Measurements from ENCODE around the gene FAM118A. TPM values are rescaled to one million over a fixed set of nuclear protein-coding genes. Genes with fewer than 3 reads are reported as not detected.

The FAM118A gene
- total RNA-seq, 1 donor from 2014 or later: 49.6 TPM

DNA sequence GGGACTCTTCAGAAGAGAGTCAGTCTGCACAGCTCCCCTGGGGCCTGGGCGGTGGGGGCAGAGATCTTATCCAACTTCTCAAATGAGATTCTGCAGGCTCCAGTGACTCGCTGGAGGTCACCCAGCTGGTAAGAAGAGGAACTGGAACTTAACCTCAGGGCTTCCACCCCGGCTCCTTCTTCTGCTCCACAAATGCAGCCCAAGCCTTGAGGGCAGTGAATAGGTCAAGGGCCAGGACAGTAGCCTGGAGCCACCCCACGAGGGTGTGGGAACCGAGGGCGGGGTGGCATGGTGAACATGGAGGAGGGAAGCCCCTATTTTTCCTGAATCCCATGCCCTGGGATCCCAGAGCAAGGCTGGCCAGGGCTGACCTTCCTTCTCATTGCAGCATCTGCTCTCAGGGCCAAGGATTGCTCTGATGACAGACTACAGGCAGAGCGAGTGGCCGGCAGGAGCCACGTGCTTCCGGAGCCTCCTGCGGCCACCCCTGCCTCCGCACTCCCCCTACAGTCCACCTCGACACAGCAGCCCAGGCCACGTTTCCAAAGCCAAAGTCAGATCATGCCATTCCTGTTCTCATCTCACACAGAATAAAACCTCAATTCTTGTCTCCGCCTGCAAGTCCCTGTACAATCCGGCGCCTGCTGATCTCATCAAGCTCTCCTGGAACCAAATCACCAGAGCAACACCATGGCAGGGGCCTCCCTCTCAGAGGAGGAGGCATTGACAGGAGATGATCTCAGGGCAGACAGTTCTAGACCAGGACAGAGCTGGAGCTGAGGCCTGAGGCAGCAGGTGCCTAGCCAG, 46.1 kb upstream of the FAM118A start:
- TF ChIP-seq POLR2AphosphoS5 (IDR thresholded peaks at IDR 0.05; ENCODE audit: insufficient read depth in 1 of 2, low read depth in 1 of 2): peak in 1 of 2 donors; percentile 62
- no peak for TF ChIP-seq POLR2A (IDR thresholded peaks at IDR 0.05)
- TF ChIP-seq, protein P1, sequence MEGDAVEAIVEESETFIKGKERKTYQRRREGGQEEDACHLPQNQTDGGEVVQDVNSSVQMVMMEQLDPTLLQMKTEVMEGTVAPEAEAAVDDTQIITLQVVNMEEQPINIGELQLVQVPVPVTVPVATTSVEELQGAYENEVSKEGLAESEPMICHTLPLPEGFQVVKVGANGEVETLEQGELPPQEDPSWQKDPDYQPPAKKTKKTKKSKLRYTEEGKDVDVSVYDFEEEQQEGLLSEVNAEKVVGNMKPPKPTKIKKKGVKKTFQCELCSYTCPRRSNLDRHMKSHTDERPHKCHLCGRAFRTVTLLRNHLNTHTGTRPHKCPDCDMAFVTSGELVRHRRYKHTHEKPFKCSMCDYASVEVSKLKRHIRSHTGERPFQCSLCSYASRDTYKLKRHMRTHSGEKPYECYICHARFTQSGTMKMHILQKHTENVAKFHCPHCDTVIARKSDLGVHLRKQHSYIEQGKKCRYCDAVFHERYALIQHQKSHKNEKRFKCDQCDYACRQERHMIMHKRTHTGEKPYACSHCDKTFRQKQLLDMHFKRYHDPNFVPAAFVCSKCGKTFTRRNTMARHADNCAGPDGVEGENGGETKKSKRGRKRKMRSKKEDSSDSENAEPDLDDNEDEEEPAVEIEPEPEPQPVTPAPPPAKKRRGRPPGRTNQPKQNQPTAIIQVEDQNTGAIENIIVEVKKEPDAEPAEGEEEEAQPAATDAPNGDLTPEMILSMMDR (IDR thresholded peaks at IDR 0.05): peak; percentile 46 to 82 (median 47)
- Histone ChIP-seq H3K27ac (peak overlapping the region; percentile 52), H3K36me3 (no peaks in the 10 kb centered on the region), H3K9me3 (no peaks in the 10 kb centered on the region), H3K4me3 (no peak overlapping the region), H3K27me3 (no peaks in the 10 kb centered on the region), H3K4me1 (peaks cover 21% of the 10 kb centered on the region)
- intact Hi-C loops (cut with DNase I): no loop called here
- DNase-seq (ENCODE audit: extremely low spot score in 2 of 2): no peak

DNA sequence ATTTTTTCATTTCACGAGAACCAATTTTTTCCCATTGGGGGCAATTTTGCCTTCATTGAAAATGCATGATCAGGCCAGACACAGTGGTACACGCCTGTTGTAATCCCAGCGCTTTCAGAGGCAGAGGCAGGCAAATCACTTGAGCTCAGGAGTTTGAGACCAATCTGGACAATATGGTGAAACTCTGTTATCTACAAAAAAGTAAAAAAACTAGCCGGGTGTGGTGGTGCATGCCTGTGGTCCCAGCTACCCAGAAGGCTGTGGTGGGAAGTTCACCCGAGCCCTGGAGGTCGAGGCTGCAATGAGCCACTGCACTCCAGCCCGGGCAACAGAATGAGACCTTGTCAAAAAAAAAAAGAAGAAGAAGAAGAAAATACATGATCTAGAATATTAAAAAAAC, 44.2 kb upstream of the FAM118A start:
- intact Hi-C loops (cut with DNase I): no loop called here
- no peak for DNase-seq (ENCODE audit: extremely low spot score in 2 of 2)

DNA sequence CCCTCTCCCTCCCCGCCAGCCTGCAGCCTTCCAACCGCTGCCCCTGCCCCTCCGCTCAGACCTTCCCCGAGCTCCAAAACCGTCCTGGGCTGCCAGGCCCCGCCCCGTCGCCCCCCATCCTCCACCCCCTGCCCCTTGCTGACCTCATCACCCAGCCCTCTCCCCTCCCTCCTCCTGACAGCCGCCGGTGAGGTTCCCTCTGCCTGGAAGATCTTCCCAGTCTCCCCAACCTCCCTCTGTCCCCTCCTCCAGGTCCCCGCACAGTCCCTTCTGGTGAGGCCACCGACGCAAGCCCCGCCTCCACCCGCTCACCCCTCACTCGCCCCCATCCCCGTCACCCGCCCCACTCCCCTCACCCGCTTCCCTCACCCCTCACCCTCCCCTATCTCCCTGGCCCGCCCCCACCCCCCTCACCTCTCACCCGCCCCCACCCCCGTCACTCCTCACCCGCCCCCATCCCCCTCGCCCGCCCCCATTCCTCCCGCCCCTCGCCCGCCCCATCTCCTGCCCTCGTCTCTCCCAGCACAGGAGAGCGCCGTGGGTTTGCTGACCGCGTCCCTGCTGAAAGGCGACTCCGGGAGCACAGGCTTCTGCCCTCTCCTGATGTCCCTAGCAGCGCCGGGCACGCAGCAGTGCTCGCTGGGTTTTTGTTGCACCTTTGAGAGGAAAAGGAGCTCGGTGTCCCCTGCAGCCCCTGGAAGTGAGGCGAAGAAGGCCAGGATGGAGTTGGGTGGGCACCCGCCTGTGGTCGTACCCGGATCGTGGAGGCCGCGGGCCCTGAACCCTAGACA, 41.4 kb upstream of the FAM118A start:
- intact Hi-C loops (cut with DNase I): loop anchor here (2.0 kb wide), 1 partner anchor 166 kb away; no protein-coding TSS in a partner anchor
- Histone ChIP-seq H3K27me3 (no peaks in the 10 kb centered on the region), H3K4me3 (peak overlapping the region; percentile 64 to 66), H3K27ac (peak overlapping the region; percentile 75), H3K36me3 (no peaks in the 10 kb centered on the region), H3K4me1 (peaks cover 32% of the 10 kb centered on the region), H3K9me3 (no peaks in the 10 kb centered on the region)
- DNase-seq (ENCODE audit: extremely low spot score in 2 of 2): no peak
- TF ChIP-seq POLR2AphosphoS5 (IDR thresholded peaks at IDR 0.05; ENCODE audit: insufficient read depth in 1 of 2, low read depth in 1 of 2): peak in 1 of 2 donors; percentile 14
- TF ChIP-seq, protein P1 (IDR thresholded peaks at IDR 0.05): no peak

More for the DNA sequence above, 44.2 kb upstream of the FAM118A start:
- TF ChIP-seq POLR2AphosphoS5 (IDR thresholded peaks at IDR 0.05; ENCODE audit: insufficient read depth in 1 of 2, low read depth in 1 of 2) (no peak), POLR2A (IDR thresholded peaks at IDR 0.05) (no peak)
- TF ChIP-seq, protein P1 (IDR thresholded peaks at IDR 0.05): no peak
- no peak overlapping the region for H3K4me3 ChIP-seq
- H3K9me3 ChIP-seq: no peaks in the 10 kb centered on the region
- H3K4me1 ChIP-seq: peaks cover 29% of the 10 kb centered on the region
- H3K27ac ChIP-seq: no peak overlapping the region
- no peaks in the 10 kb centered on the region for H3K36me3 ChIP-seq
- no peaks in the 10 kb centered on the region for H3K27me3 ChIP-seq

DNA sequence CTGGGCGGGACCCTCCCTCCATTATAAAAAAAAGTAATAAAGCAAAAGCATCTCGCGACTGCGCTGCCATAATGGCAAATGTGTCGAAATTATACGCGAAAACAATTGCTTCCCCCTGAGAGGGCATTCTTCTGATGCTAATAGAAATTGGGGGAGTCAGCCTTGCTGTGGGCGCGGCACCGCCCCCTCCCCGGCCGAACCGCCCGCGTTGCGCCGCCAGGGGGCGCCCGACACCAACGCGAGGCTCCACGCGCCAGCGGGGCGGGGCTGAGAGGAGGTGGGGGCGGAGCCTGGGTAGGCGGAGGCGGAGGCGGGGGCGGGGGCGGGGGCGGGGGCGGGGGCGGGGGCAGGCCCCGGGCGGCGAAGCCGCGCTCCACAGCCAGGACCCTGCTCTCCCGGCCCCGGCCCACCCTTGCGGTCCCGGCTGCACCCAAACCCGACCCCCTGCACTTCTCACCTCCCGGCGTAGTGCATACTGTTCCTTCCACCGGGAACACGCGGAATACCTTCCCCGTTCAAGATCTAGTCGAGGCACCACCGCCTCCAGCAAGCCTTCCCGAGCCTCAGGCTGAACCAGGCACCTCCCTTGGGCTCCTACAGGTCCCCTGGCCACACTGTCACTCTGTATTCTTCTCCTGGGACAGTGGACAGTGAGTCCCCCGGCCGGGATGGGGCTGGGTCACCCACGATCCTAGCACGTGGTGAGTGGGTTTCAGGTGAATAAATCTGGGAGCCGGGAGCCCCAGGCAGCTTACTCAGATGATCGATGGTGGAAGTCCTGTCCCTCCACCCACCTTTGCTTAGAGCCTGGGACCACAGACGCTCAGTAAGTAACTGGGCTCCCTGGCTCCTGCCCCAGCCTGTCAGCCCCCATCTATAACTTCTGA, 40.5 kb upstream of the FAM118A start:
- no peak for DNase-seq (ENCODE audit: extremely low spot score in 2 of 2)
- intact Hi-C loops (cut with DNase I): loop anchor here (2.0 kb wide), 1 partner anchor 166 kb away; no protein-coding TSS in a partner anchor

More for the DNA sequence above, 40.5 kb upstream of the FAM118A start:
- Histone ChIP-seq H3K27me3 (no peaks in the 10 kb centered on the region), H3K4me3 (peak overlapping the region; percentile 64 to 66), H3K36me3 (no peaks in the 10 kb centered on the region), H3K4me1 (peaks cover 24% of the 10 kb centered on the region), H3K27ac (peak overlapping the region; percentile 76), H3K9me3 (no peaks in the 10 kb centered on the region)
- TF ChIP-seq POLR2A (IDR thresholded peaks at IDR 0.05): no peak
- TF ChIP-seq POLR2AphosphoS5 (IDR thresholded peaks at IDR 0.05; ENCODE audit: insufficient read depth in 1 of 2, low read depth in 1 of 2): peak in 1 of 2 donors; percentile 15
- TF ChIP-seq, protein P1 (IDR thresholded peaks at IDR 0.05): peak; percentile 83 to 95 (median 92)
